ENCODE results near the gene USP35.

USP35 gene

DNA sequence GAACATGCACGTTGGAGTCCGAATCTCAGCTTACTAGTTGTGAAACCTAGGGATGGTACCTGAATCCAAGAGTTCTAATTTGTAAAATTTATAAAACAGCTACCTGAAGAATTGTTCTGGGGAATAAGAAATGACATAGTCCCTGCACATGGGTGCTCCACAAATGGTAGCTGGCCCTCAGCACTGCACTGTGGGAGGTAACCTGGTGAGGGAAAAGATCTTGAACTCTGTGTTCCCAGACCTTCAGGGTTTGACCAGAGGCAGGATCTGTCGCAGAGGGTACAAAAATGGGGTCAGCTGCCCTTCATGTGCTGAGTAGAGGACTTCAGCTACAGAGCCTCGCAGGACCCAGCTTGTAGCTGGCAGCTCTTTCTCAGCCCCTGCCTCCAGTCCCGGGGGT lies 73.5 kb downstream of the USP35 start:
- DNase-seq (ENCODE audit: low read depth in 1 of 2, low spot score in 1 of 2) = no peak

- no peak for DNase-seq (ENCODE audit: low read depth in 1 of 2, low spot score in 1 of 2)
Measured at GRCh38 chr11:78262691-78263090, 74.0 kb downstream of the USP35 start.

Measured in stimulated activated CD4-positive, alpha-beta T cell treated with anti-CD3 and anti-CD28 coated beads, Interleukin-15, amount 100 ng/mL, for 1 hour (primary cell).